Measurements from ENCODE around the gene KCNK18.
"Not testable (repeated sequence)": the region's sequence is repeated elsewhere in the genome, so short reads cannot be mapped to it uniquely, and the experiment has no call there.

KCNK18 gene

DNA sequence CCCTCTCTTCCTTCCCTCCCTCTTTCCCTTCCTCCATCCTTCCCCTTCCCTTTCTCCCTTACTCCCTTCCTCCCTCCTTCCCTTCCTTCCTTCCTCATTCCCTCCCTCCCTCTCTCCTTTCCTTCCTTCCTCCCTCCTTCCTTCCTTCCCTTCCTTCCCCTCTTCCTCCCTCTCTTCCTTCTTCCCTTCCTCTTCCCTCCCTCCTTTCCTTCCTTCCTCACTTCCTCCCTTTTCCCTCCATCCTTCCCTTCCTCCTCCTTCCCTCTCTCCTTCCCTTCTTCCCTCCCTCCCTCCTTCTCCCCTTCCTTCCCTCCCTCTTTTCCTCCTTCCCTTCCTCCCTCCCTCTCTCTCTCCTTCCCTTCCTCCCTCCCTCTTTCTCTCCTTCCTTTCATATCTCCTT is 30.9 kb downstream of the KCNK18 start:
- no peak for DNase-seq (ENCODE audit: low read depth in 2 of 2)
- no peak overlapping the region for H3K4me3 ChIP-seq (replicated peaks in 1 of 2; ENCODE audit: low read depth in 2 of 2, low read length in 2 of 2)
- TF ChIP-seq, protein P1, sequence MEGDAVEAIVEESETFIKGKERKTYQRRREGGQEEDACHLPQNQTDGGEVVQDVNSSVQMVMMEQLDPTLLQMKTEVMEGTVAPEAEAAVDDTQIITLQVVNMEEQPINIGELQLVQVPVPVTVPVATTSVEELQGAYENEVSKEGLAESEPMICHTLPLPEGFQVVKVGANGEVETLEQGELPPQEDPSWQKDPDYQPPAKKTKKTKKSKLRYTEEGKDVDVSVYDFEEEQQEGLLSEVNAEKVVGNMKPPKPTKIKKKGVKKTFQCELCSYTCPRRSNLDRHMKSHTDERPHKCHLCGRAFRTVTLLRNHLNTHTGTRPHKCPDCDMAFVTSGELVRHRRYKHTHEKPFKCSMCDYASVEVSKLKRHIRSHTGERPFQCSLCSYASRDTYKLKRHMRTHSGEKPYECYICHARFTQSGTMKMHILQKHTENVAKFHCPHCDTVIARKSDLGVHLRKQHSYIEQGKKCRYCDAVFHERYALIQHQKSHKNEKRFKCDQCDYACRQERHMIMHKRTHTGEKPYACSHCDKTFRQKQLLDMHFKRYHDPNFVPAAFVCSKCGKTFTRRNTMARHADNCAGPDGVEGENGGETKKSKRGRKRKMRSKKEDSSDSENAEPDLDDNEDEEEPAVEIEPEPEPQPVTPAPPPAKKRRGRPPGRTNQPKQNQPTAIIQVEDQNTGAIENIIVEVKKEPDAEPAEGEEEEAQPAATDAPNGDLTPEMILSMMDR (IDR thresholded peaks at IDR 0.05; ENCODE audit: low read depth, low read length), result no peak

GRCh38 chr10:117230107-117230506 is 32.8 kb downstream of the KCNK18 start:
- not testable (repeated sequence) for DNase-seq (ENCODE audit: low read depth in 2 of 2); H3K4me3 ChIP-seq (replicated peaks in 1 of 2; ENCODE audit: low read depth in 2 of 2, low read length in 2 of 2)

- TF ChIP-seq, protein P1 (IDR thresholded peaks at IDR 0.05; ENCODE audit: low read depth, low read length), result no peak
- DNase-seq (ENCODE audit: low read depth in 2 of 2), result no peak
- H3K4me3 ChIP-seq (replicated peaks in 1 of 2; ENCODE audit: low read depth in 2 of 2, low read length in 2 of 2), result no peak overlapping the region
These were observed 40.2 kb downstream of the KCNK18 start for GRCh38 chr10:117237401-117237991.

- no peak for DNase-seq (ENCODE audit: low read depth in 2 of 2)
- H3K4me3 ChIP-seq (replicated peaks in 1 of 2; ENCODE audit: low read depth in 2 of 2, low read length in 2 of 2), result no peak overlapping the region
- TF ChIP-seq, protein P1 (IDR thresholded peaks at IDR 0.05; ENCODE audit: low read depth, low read length), result no peak
These were observed 41.8 kb downstream of the KCNK18 start for GRCh38 chr10:117239051-117239450.

- no peak overlapping the region for H3K4me3 ChIP-seq (replicated peaks in 1 of 2; ENCODE audit: low read depth in 2 of 2, low read length in 2 of 2)
- TF ChIP-seq, protein P1 (IDR thresholded peaks at IDR 0.05; ENCODE audit: low read depth, low read length), result no peak
- no peak for DNase-seq (ENCODE audit: low read depth in 2 of 2)
These were observed 42.7 kb downstream of the KCNK18 start for GRCh38 chr10:117239721-117240620.

GRCh38 chr10:117240621-117241529 is 43.6 kb downstream of the KCNK18 start, which contains the start of gene SLC18A2:
TSS of gene SLC18A2 (plus strand) at chr10:117241114. CDS start at chr10:117241694, 580 bp downstream.
- TF ChIP-seq, protein P1 (IDR thresholded peaks at IDR 0.05; ENCODE audit: low read depth, low read length), result no peak

More at GRCh38 chr10:117240621-117241529, 43.6 kb downstream of the KCNK18 start, which contains the start of gene SLC18A2:
- no peak for DNase-seq (ENCODE audit: low read depth in 2 of 2)
- H3K4me3 ChIP-seq (replicated peaks in 1 of 2; ENCODE audit: low read depth in 2 of 2, low read length in 2 of 2), result no peak within 1 kb of the TSS

Data from cardiac fibroblast (primary cell).